HepG2 (cell line): ENCODE results near the gene RABGAP1L. TPM values are rescaled to one million over a fixed set of nuclear protein-coding genes. Genes with fewer than 3 reads are reported as not detected.

Experiments
- ATRX ChIP-seq: sonication (generic); formaldehyde crosslinking; IDR thresholded peaks from 2 replicates; pipeline ENCODE4 v1.4.0; 2020; ENCODE audit warnings: missing genetic modification reagents, borderline replicate concordance
- CBX2 ChIP-seq, 2 experiments: fragments of 200-600 bp in 1 of 2; sonication (generic); formaldehyde crosslinking in 1 of 2; IDR thresholded peaks; 2 replicates each; pipeline versions ENCODE4 v1.7.0 to v1.8.1; 2018 to 2022; ENCODE audit warnings: low read depth in 2 of 2, low read length in 1 of 2, mild to moderate bottlenecking in 1 of 2, missing genetic modification reagents in 1 of 2
- CEBPB ChIP-seq: IDR thresholded peaks from 2 replicates; pipeline ENCODE4 v1.6.1; 2011; ENCODE audit warnings: low read depth, low read length, improper control_type of control experiment, borderline replicate concordance
- ETV6 ChIP-seq: sonication (generic); formaldehyde crosslinking; conservative IDR thresholded peaks from 2 replicates; pipeline ENCODE4 v1.4.0; 2020; ENCODE audit warnings: missing genetic modification reagents
- FOXK1 ChIP-seq: sonication (generic); formaldehyde crosslinking; IDR thresholded peaks from 2 replicates; pipeline ENCODE4 v1.4.0; 2020; ENCODE audit warnings: low read depth, missing genetic modification reagents, borderline replicate concordance
- GTF2F1 ChIP-seq: fragments of 150-350 bp; IDR thresholded peaks from 2 replicates; pipeline ENCODE4 v1.6.1; 2014; ENCODE audit warnings: low read length
- NCOA1 ChIP-seq: sonication (generic); formaldehyde crosslinking; IDR thresholded peaks from 2 replicates; pipeline ENCODE4 v1.9.0; 2021; ENCODE audit warnings: missing genetic modification reagents
- RNF2 ChIP-seq: fragments of 450-650 bp; conservative IDR thresholded peaks from 2 replicates; pipeline ENCODE4 v1.6.1; 2016; ENCODE audit warnings: low read depth
- SAP130 ChIP-seq: IDR thresholded peaks from 2 replicates; pipeline ENCODE4 v1.6.1; 2016; ENCODE audit warnings: low read depth
- SOX13 ChIP-seq, 3 experiments: fragments of 450-650 bp in 1 of 3; sonication (generic) in 1 of 3; formaldehyde crosslinking in 1 of 3; IDR thresholded peaks in 2 of 3; conservative IDR thresholded peaks in 1 of 3; 2 replicates each; pipeline versions ENCODE4 v1.5.0 to v1.6.1; 2016 to 2020; ENCODE audit warnings: antibody characterized with exemption in 1 of 3, mild to moderate bottlenecking in 1 of 3, missing compliant biosample characterization in 1 of 3, missing genetic modification reagents in 1 of 3, moderate library complexity in 1 of 3
- SRSF4 ChIP-seq: fragments of 200-400 bp; formaldehyde crosslinking; IDR thresholded peaks from one replicate; pipeline ENCODE4 v1.6.1; 2018; ENCODE audit warnings: mild to moderate bottlenecking, low read depth, low read length, moderate library complexity; ENCODE audit not compliant: poor library complexity, severe bottlenecking
- ZBTB14 ChIP-seq: sonication (generic); formaldehyde crosslinking; IDR thresholded peaks from 2 replicates; pipeline ENCODE4 v1.4.0; 2020; ENCODE audit warnings: missing genetic modification reagents
- ZBTB42 ChIP-seq: sonication (generic); formaldehyde crosslinking; IDR thresholded peaks from 2 replicates; pipeline ENCODE4 v1.5.0; 2020; ENCODE audit warnings: mild to moderate bottlenecking, missing genetic modification reagents
- ZFP36L2 ChIP-seq: sonication (generic); formaldehyde crosslinking; IDR thresholded peaks from 2 replicates; pipeline ENCODE4 v1.4.0; 2020; ENCODE audit warnings: missing genetic modification reagents
- ZFX ChIP-seq: sonication (generic); formaldehyde crosslinking; IDR thresholded peaks from 2 replicates; pipeline ENCODE4 v1.4.0; 2020; ENCODE audit warnings: mild to moderate bottlenecking, low read depth, missing genetic modification reagents, moderate library complexity
- ZNF121 ChIP-seq: sonication (generic); formaldehyde crosslinking; IDR thresholded peaks from 2 replicates; pipeline ENCODE4 v1.5.0; 2020; ENCODE audit warnings: mild to moderate bottlenecking, missing genetic modification reagents
- ZNF136 ChIP-seq: sonication (generic); formaldehyde crosslinking; IDR thresholded peaks from 2 replicates; pipeline ENCODE4 v1.8.1; 2022; ENCODE audit warnings: low read depth, mild to moderate bottlenecking, moderate library complexity, missing genetic modification reagents
- ZNF766 ChIP-seq: sonication (generic); formaldehyde crosslinking; IDR thresholded peaks from 2 replicates; pipeline ENCODE4 v1.5.0; 2020; ENCODE audit warnings: missing genetic modification reagents, borderline replicate concordance
- ZNF776 ChIP-seq: sonication (generic); formaldehyde crosslinking; IDR thresholded peaks from 2 replicates; pipeline ENCODE4 v1.4.0; 2020; ENCODE audit warnings: mild to moderate bottlenecking, missing genetic modification reagents
- polyA plus RNA-seq, 8 experiments: library from polyadenylated mRNA; depleted of rRNA in 3 of 8; stranded (reverse) in 7 of 8; unstranded in 1 of 8; fragments of >200 nt; fragmentation: Illumina TruSeq in 4 of 8; extraction: Trizol in 4 of 8; gene quantifications; 2 replicates each; pipeline versions ENCODE4 v1.2.1 to v1.2.3, GENCODE V29; 2011 to 2016; ENCODE audit warnings: low read depth in 4 of 8, missing spikeins in 1 of 8, mixed read lengths in 1 of 8; ENCODE audit not compliant: insufficient read depth in 1 of 8
- total RNA-seq, 5 experiments: library from RNA; depleted of rRNA; stranded (reverse); fragments of >200 nt; fragmentation: Illumina TruSeq; extraction: Trizol; gene quantifications; 2 replicates each; pipeline ENCODE4 v1.2.3, GENCODE V29; 2016; ENCODE audit warnings: low read depth in 1 of 5
- TF ChIP-seq, protein P1 (sequence below): sonication (generic); formaldehyde crosslinking; conservative IDR thresholded peaks from 2 replicates; pipeline ENCODE4 v1.8.0; 2022; ENCODE audit warnings: mild to moderate bottlenecking, moderate library complexity, missing genetic modification reagents
- TF ChIP-seq, protein P2 (sequence below): IDR thresholded peaks from 2 replicates; pipeline ENCODE4 v1.6.1; 2016; ENCODE audit warnings: missing compliant biosample characterization, missing genetic modification reagents, borderline replicate concordance
- TF ChIP-seq, protein P3 (sequence below): sonication (generic); formaldehyde crosslinking; IDR thresholded peaks from 2 replicates; pipeline ENCODE4 v1.4.0; 2020; ENCODE audit warnings: mild to moderate bottlenecking, low read depth, missing genetic modification reagents

RABGAP1L gene
- total and polyA plus RNA-seq, 2 of the 13 experiments (the other 11 are each of a cell fraction or from before 2014, with no cell fraction given) = 7.9 to 22.6 TPM

- TF ChIP-seq, protein P1, sequence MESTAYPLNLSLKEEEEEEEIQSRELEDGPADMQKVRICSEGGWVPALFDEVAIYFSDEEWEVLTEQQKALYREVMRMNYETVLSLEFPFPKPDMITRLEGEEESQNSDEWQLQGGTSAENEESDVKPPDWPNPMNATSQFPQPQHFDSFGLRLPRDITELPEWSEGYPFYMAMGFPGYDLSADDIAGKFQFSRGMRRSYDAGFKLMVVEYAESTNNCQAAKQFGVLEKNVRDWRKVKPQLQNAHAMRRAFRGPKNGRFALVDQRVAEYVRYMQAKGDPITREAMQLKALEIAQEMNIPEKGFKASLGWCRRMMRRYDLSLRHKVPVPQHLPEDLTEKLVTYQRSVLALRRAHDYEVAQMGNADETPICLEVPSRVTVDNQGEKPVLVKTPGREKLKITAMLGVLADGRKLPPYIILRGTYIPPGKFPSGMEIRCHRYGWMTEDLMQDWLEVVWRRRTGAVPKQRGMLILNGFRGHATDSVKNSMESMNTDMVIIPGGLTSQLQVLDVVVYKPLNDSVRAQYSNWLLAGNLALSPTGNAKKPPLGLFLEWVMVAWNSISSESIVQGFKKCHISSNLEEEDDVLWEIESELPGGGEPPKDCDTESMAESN (CRISPR knock-in tag) = no peak
- TF ChIP-seq SOX13 (IDR thresholded peaks at IDR 0.05) (no peak), SOX13 (CRISPR knock-in tag; conservative IDR thresholded peaks at IDR 0.05 in 1 of 2, IDR thresholded peaks at IDR 0.05 in 1 of 2) (peak in 1 of 2 experiments; percentile 10; a peak in 2 of 4 replicates), ZNF766 (CRISPR knock-in tag) (0 out of 2 replicates have a peak, but pooled peaks have one; percentile 17), ZFP36L2 (0 out of 2 replicates have a peak, but pooled peaks have one; percentile 14), RNF2 (peak; percentile 67), CEBPB (peak; percentile 31; the same call in 1 of the 2 replicates), NCOA1 (CRISPR knock-in tag) (peak; percentile 55; the same call in 1 of the 2 replicates), ZBTB14 (CRISPR knock-in tag) (0 out of 2 replicates have a peak, but pooled peaks have one; percentile 42), CBX2 (IDR thresholded peaks at IDR 0.05; ENCODE audit: low read depth, low read length) (no peak), CBX2 (CRISPR knock-in tag; IDR thresholded peaks at IDR 0.05; ENCODE audit: low read depth) (no peak; the same call in 1 of the 2 replicates), ATRX (CRISPR knock-in tag) (no peak), ZBTB42 (CRISPR knock-in tag) (peak; percentile 92), GTF2F1 (peak; percentile 33; the same call in 1 of the 2 replicates), ZNF121 (0 out of 2 replicates have a peak, but pooled peaks have one; percentile 61), FOXK1 (CRISPR knock-in tag) (peak; percentile 92), ZNF136 (CRISPR knock-in tag) (0 out of 2 replicates have a peak, but pooled peaks have one; percentile 40), ZFX (CRISPR knock-in tag) (peak; percentile 95), SAP130 (peak; percentile 88), ETV6 (CRISPR knock-in tag) (0 out of 2 replicates have a peak, but pooled peaks have one; percentile 34), ZNF776 (CRISPR knock-in tag) (peak; percentile 72; the same call in 1 of the 2 replicates), SRSF4 (no peak)
- TF ChIP-seq, protein P2, sequence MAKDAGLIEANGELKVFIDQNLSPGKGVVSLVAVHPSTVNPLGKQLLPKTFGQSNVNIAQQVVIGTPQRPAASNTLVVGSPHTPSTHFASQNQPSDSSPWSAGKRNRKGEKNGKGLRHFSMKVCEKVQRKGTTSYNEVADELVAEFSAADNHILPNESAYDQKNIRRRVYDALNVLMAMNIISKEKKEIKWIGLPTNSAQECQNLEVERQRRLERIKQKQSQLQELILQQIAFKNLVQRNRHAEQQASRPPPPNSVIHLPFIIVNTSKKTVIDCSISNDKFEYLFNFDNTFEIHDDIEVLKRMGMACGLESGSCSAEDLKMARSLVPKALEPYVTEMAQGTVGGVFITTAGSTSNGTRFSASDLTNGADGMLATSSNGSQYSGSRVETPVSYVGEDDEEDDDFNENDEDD (CRISPR knock-in tag) = no peak
- TF ChIP-seq, protein P3, sequence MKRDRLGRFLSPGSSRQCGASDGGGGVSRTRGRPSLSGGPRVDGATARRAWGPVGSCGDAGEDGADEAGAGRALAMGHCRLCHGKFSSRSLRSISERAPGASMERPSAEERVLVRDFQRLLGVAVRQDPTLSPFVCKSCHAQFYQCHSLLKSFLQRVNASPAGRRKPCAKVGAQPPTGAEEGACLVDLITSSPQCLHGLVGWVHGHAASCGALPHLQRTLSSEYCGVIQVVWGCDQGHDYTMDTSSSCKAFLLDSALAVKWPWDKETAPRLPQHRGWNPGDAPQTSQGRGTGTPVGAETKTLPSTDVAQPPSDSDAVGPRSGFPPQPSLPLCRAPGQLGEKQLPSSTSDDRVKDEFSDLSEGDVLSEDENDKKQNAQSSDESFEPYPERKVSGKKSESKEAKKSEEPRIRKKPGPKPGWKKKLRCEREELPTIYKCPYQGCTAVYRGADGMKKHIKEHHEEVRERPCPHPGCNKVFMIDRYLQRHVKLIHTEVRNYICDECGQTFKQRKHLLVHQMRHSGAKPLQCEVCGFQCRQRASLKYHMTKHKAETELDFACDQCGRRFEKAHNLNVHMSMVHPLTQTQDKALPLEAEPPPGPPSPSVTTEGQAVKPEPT (CRISPR knock-in tag) = no peak
These were observed 840.1 kb downstream of the RABGAP1L start (continued) for GRCh38 chr1:174999216-174999935.
